ENCODE data around the gene CDH26.

CDH26 gene

DNA sequence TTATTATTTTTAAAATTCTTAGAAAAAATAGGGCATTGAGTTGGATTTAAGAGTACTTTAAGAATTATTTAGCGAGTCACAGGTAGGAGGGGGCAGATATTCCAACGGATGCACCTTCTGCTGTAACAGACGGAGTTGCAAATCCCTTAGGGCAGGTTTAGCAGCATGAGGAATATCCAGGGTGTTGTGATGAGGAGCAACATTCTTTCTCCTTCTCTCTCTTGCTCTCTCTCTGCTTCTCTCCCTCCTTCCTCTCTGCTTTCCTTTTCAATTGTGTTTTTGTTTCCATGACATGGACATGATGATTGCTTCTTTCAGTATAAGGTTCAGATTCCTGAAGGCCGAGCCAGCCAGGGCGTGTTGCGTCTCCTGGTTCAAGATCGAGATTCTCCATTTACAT lies 28.9 kb downstream of the CDH26 start:
- DNase-seq, result no peak

DNA sequence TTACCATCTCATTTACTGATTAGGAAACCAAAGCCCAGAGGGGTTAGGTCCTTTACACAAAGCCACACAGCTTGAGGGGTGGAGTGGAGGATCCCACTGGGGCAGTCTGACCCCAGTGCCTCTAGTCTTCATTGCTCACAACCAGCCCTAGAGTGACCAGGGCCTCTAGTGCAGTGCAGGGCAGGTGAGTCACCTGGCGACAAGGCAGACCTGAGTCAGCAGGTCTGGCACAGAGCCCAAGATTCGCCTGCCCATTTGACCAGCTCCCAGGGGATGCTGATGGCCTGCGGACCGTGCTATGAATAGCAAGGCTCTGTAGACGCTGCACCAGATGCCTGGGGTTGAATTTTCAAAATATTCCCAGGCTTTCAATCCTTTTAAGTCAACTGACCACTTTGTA lies 29.9 kb downstream of the CDH26 start:
- DNase-seq, result no peak

DNA sequence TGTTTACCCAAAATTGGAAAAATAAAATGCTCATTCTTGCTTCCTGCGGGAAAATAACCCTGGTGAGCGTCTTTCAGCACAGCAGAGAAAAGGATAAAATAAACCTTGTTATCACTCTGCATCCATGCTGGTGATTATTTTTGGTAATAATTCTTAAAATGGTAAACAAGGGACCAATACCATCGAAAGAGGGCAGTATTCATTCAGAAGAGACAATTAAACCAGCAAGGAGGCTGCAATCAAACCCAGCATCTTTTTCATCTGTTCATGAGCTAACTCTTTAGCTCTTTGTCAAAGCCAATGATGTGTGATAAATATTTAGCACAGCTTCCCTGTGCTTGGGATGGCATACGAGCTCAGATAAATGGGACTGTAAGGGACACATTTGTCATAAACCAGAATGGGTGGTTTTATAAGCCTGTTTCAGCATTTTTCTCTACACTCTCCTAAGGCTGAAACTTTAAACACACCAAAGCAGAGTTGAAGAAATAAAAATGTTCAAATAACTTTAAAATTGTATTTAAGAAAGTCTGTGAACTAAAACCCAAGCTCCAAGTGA lies 34.4 kb downstream of the CDH26 start:
- peak; percentile 74 to 81 for DNase-seq

DNA sequence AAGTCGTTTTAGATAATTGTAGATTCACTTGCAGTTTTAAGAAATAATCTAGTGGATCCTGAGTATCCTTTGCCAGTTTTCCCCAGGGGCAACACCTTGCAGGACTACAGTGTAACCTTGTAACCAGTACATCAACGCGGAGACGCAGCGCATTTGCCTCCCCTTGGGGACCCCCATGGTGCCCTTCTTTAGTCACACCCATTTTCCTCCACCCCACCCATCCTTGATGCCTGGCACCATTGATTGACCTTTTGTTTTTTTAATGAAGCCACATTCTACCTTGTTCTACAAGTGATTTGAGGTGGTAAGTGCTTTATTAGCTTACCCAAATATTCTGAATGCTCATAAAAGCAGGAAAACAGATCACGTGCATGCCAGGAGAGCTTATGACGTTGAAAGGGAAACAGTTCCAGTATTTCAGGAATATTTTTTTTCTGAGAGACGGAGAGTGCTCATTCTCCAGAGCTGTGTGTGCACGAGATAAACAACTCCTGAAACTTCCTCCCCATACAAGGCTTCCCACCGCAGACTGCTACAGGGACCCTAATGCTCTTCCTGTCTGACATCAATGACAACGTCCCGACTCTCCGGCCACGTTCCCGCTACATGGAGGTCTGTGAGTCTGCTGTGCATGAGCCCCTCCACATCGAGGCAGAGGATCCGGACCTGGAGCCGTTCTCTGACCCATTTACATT lies 35.7 kb downstream of the CDH26 start:
- DNase-seq, result peak; percentile 54 to 58

DNA sequence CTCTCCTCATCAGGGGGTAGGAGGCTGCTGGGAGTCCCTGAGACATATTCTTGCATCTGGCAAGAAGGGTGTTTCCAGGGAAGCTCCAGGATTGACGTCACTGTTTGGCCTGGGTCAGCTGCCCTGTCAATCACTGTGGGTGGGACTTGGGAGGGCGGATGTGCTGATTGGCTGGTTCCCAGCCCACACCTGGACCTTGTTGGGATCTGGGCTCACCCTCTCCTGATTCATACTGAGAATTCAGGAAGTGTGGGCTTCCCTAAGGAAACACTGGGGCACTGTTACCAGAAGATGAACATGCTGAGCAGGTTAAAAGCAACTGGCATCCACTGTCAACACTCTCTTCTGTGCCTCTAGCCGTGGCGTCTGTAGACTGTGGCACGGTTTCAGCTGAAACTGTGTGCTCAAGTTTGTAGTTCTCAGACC lies 36.5 kb downstream of the CDH26 start:
- peak; percentile 27 to 46 for DNase-seq

DNA sequence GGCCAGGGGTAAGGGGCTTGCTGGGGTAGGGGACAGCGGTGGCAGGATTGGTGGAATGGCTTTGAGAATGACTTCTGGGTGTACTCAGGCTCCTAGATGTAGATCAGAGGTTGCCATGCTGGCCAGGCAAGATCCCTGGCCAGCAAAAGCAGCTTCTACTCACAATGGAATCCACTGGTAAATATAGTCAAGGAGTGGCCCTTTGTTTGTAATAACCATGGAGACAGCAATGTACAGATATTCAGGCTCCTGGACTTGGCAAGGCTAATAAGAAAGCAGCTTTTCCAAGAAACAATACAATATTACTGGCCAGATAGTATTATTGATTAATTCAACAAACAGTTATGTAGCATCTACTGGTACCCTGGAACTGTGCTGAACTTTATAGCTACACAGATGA lies 37.9 kb downstream of the CDH26 start:
- no peak for DNase-seq

DNA sequence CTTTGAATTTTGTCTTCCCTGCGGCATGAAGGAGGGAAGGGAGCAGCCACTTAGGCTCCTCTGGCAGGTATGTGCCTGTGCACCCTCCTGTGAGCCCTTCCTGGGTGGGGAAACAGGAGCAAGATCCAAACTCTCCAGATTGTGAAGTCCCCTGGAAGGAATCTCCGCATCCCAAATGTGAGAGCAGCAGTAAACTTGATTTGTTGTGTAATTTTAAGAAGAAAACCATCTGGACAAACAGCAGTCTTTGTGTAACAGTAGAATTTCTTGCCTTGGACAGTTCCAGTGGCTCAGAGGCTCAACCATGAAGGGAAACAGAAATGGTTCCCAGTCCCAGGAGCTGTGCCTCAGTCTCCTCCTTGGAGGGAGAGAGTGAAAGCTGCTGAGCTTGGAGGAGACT lies 39.7 kb downstream of the CDH26 start:
- no peak for DNase-seq

DNA sequence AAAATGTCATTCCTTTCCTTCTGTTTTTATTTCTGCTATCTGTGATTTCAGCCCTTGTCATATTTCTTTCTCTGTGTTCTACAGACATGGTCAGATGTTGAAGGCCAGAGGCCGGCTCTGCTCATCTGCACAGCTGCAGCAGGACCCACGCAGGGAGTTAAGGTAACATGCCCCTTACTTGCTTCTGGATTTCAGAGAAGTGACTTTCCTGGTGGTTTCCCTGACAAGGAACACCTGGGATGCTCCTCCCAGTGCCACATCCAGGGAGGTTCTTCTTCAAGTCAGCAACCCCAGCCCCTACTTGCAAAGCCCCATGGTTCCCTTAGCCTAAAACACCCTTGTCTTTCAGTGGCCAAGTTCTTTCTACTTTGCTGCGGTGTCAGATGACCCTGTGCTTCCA lies 41.3 kb downstream of the CDH26 start:
- no peak for DNase-seq

DNA sequence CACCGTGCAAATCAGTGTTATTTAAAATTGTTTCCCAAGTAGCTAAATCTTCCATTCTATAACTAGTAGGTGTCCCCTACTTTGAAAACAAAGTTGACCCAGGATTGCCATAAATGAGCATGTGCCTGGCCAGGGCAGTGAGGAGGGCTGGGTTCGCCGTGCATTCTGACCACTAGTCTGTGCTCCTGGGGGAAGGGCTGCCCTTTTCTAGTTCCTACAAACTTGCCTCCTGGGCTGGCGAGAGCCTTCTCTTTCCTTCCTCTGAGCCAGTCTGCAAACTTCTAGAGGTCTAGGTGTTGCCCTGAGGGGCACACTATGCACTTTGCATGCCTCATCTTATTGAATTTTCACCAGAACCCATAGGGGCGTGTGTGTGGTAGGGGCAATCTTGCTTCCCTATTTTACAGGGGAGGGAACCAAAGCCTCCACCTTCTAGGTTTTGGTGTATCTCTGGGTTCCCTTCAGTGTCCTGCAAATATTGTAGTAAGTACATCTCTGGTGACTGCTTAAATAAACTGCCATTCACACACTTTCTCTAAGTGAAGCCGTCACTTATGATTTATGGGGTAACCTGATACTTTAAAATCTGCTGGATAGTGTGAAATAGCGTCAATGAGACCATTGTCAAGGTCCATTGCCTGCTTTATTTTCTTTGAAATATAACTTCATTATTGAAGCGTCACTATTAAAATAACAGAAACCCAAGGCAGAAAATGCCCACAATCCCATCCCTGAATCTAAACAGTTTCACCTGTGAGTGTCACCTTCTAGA lies 42.2 kb downstream of the CDH26 start:
- DNase-seq, result no peak

DNA sequence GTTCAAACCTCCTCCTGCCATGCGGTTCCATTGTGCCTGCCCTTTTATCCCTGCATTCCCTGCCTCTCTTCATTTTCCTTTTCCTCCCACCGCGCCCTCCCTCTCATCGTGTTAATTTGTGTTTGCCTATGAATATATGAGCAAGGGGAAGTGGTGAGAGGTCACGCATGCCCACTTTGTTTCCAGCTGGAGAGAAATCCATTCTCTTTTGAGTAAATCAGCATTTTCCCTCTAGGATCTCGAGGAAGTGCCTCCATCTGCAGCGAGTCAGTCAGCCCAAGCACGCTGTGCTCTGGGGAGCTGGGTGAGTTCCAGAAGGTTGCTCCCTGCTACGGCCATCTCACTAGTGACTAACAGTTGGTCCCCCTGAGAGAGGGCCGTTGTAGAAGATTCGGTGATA lies 42.9 kb downstream of the CDH26 start:
- DNase-seq, result no peak

DNA sequence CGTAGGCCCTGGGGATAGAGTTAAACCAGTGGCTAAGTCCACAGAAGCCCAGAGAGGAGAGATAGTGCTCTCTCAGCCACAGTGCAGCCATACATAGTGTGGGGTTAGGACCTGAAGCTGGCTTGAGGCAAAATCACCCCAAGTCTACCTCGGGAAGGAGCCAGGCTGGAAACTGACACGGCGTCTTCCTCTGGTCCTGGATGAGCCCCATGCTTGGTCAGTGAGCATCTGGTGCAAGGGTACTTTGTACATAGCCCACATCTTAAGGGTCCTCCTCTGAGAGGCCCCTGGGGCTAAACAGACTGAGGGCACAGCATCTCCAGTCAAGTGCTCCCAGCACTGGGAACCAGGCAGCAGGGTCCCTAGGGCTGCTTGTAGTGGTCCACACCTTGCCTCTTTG lies 45.6 kb downstream of the CDH26 start:
- no peak for DNase-seq

DNA sequence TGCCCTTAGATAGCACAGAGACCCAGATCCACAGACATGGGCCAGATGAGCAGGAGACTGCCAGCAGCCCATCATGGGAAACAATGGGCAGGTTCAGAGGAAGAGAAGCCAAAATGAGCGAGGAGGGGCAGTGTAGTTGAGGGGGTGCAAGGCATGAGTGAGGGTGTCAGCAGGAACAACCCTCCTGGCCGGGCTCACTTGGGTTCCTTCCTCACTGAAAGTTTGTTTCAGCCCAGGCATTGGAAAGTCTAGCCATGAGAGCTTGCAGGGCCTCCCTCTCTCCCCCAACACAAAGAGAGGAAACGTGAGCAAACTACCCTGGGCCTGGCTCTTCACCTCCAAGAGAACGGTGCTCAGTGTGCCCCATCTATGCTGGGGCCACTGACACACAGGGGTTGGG lies 48.0 kb downstream of the CDH26 start:
- DNase-seq, result no peak

DNA sequence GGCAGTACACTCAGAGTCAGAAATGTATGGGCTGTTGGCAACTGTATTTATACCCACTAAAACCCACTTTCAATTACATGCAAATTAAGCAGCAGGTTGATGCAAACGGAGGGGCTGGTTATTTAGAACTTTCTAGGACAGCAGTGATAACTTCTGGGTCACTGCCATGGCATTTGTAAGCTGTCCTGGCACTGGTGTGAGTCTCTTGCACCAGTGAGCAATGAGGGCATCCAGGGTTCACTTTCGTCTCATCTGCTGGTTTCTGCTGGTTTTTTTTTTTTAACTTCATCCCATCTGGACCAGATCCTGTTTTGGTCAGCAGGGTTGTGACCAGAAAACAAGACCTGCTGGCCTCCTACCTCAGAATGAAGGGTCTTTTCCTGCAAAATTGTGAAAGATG lies 49.2 kb downstream of the CDH26 start:
- no peak for DNase-seq

DNA sequence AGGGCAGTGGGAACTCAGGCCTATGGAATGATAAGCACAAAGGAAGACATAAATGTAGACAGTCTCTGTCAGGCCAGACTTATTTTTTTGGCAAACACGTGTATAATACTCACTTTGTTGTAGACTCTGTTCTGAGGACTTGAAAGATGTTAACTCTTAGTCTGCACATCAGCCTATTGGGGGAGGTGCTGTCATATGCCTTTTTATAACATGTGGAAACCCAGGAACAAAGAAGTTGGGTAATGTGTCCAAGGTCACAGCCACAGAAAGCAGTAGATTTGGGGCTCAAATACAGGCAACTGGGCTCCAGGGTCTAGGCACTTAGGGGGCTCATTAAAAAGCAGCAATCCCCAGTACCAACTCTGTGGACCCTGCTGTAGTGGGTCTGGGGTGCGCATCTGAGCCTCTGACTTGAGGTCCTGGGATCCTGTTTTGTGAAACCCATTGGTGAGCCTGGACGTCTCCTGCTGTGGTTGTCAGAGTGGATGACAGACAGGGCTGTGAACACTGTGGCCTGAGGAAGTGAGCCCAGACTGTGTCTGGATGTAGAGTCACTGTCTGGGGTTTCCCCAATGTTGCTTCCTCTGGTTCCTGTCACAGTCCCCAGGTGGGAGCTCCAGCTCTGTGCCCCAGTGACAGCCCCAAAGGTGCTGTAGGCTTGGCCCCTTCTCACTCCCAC lies 50.0 kb downstream of the CDH26 start:
- no peak for DNase-seq

DNA sequence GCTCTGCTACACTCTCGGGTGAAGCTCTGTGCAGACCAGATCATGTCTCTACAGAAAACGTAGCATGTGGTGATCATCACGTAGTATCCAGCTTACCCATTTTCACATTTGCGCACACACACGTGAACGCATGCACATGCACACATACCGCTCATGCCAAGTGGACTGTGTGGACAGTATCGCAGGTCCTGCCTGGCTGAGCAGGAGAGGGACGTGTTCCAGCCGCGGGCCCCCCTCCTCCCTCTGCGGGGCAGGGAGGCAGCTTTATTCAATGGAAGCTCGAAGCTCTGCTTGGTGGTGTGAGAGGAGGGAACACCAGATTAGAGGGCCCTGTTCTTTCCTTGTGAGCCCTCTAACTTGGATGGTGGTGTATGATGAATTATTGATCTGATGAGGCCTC lies 51.1 kb downstream of the CDH26 start:
- DNase-seq, result no peak

DNA sequence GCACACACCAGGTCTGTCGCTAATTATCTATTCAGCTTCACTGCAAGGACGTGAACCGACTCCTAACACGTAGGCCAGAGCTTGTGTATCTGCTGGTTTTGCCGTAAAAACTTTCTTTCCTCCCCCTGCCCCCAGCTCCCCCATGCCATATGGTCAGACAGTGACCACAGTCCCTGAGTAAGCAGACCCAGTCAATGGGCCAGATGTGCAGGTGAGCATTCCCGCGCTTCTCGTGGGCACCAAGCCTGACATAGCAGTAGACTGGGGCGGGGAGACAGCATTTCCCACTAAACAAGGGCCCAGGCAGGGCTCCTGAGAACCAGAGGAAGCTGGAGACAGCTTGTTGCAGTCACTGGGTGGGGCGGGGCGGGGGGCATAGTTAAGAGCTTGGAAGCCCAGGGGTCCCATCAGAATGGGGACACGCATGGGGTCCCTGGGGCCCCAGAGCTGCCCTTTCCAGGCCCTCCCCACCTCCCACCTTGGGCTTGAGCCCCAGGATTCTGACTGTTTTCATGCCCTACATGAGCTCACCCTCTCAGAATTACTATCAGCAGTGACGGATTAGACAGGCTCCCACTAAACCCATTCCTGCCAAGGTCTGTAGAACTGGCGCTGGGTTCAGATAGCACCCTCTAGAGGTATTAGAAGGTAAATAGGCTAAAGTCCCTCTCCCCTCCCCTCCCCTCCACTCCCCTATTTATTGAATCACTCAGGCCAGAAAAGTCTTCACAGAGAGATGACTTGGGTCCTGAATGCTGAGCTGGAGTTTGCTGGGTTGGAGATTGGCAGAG lies 51.8 kb downstream of the CDH26 start:
- peak; percentile 32 to 37 for DNase-seq

DNA sequence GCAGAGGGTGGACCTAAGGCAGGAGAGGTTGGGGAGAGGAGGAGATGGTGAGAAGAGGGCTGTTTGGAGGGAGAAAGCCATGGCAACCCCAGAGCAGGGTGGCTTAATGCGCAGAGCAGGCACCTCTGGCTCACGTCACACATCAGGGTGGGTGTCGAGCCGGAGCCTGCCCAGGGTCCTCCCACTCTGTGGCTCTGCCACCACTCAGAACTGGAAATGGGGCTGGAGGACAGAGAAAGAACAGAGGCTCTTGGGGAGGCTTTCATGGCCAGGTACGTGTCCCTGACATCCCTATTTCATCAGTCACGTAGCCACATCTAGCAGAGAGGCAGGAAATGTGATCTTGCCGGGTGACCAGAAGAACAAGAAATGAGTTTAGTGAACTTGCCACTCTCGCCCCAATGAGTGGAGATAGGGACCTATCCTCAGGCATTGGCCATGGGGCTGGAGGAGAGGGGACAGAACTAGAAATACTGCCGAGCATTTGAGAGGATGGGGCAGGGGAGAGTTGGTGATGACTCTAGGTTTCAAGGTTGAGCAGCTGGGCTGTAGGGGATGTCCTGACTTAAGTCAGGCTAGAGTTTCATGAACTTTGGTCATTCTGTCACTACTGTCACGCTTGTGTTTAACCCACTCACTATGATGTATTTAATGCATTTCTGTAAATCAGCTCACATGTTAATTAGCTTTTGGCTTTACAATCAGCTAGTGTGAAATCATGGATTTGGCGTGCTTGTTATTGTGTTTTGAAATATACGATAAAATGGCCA lies 52.7 kb downstream of the CDH26 start:
- no peak for DNase-seq

DNA sequence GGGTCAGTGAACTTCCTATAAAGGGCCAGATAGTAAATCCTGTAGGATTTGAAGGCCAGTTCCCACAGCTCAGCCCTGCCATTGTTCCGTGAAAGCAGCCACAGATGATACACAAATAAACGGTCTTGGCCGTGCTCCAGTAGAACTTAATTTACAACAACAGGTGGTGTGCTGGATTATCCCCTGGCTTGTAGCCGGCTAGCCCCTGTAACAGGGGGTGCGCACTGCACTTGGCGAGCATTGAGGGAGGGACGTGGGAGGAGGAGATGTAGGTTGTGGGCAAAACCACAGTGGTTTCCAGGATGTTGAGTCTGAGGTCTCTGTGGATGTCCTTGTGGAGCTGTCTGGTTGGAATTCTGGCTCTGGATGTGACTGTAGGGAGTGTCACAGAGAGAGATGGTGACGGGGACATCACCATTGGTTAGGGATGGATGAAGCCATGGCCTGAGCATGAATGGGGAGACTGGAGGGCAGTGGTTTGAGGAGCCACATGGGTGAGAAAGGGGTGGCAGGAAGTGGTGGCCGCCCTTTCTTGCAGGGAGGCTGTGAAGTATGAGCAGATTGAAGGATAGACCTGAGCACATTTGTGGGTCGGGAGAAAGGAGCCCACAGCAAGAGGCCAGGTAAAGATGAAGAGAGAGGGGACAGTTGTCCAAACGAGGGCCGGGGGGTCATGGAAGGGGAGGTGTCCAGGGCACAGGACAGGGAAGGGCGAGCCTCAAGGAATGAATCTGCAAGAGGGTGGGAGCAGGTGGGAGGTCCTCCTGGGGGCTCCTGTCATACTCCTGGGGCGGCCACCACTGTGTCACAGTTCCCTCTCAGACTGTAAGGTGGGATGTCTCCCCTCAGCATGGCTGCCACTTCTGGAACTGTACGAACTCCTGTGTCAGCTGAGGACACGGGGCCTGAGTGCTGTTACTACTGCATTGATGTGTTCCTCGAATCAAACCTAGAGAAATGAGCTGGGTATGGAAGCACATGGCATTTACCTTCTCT lies 53.6 kb downstream of the CDH26 start:
- no peak for DNase-seq

DNA sequence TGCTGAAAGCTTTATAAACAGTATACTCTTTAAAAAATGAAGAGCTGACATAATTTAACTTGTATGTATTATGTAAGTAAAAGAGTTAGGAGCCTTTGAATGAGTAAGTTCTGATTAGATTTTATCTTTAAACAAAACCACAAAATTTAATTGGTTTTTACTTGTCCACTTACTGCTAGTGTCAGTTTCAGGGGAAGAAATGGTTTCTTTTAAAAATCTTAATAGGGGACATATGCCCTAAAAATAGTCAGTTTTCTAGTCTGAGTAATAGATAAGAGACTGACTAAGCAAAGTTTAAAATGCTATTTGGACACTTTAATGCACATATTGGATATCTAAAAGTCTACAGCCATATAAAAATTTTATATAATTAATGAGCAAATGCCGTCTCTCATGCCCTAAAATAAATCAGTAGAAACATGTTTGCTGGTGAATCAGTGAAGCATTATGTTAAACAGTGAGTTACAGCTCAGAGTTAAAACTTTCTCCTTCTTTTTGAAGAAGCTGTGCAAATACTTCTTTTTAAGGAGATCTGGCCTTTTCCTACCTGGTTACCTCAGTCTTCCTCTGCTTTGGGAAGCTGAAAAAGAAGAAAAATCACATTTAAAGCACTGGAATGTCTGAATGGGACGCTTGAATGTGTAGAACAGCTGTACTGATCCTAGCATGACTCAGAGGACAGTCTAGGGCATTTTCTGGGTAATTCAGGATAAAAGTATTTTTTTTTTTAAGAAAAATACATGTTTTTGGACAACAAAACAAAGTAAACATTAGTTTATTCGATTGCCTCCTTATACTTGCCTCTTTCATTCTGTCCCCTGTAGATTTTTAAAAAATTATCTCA lies 55.3 kb downstream of the CDH26 start:
- DNase-seq, result no peak

DNA sequence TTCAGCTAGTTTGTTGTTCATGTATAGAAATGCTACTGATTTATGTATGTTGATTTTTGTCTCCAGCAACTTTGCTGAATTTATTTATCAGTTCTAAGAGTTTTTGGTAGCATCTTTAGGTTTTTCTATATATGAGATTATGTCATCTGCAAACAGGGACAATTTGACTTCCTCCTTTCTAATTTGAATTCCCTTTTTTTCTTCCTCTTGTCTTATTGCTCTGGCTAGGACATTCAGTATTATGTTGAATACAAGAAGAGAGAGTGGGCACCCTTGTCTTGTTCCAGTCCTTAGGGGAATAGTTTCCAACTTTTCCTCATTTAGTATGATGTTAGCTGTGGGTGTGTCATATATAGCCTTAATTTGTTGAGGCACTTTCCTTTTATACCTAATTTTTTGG lies 58.2 kb downstream of the CDH26 start:
- peak; percentile 27 to 45 for DNase-seq
